ENCODE data around the gene HOATZ.

GRCh38 chr11:111569476-111569875 lies 54.9 kb downstream of the HOATZ start:
- TF ChIP-seq CTCF (IDR thresholded peaks at IDR 0.05) (no peak), POLR2A (IDR thresholded peaks at IDR 0.05) (no peak)

Data from testis (tissue), 2 donors.